SU-DHL-6 (cell line): ENCODE results near the gene SELENOS.

Experiments used
- H2AFZ ChIP-seq: fragments of 200-600 bp; sonication (generic); 2 replicates; pipeline ENCODE4 v1.6.1; 2014; ENCODE audit warnings: low read depth, mild to moderate bottlenecking, moderate library complexity, mixed read lengths, antibody characterized with exemption, low read length; ENCODE audit not compliant: severe bottlenecking
- H3F3A ChIP-seq: fragments of 200-600 bp; shearing (Covaris generic); 2 replicates; pipeline ENCODE4 v1.6.0; 2016; ENCODE audit warnings: antibody characterized with exemption, mild to moderate bottlenecking; ENCODE audit not compliant: insufficient read depth
- H3K27ac ChIP-seq: fragments of 200-600 bp; sonication (generic); 2 replicates; pipeline ENCODE4 v1.5.1; 2016; ENCODE audit warnings: low read depth, mild to moderate bottlenecking, low read length, moderate library complexity, mixed read lengths
- H3K27me3 ChIP-seq: fragments of 200-600 bp; sonication (generic), shearing (Covaris generic); 2 replicates; pipeline ENCODE4 v1.6.0; 2014; ENCODE audit warnings: mild to moderate bottlenecking, low read length
- H3K36me3 ChIP-seq: fragments of 200-600 bp; sonication (generic); 2 replicates; pipeline ENCODE4 v1.6.1; 2014; ENCODE audit warnings: mild to moderate bottlenecking, low read length, mixed read lengths
- H3K4me2 ChIP-seq: fragments of 300-600, 200-600 bp; shearing (Covaris generic), sonication (generic); 2 replicates; pipeline ENCODE4 v1.6.0; 2014; ENCODE audit warnings: low read length, low read depth, mild to moderate bottlenecking; ENCODE audit not compliant: poor library complexity, severe bottlenecking
- H3K4me3 ChIP-seq: fragments of 200-600 bp; sonication (generic); 2 replicates; pipeline ENCODE4 v1.5.1; 2014; ENCODE audit warnings: antibody characterized with exemption, low read length, mild to moderate bottlenecking, mixed read lengths; ENCODE audit not compliant: insufficient read depth, poor library complexity, severe bottlenecking
- H3K79me2 ChIP-seq: fragments of 200-600 bp; sonication (generic); 2 replicates; pipeline ENCODE4 v1.6.1; 2014; ENCODE audit warnings: mild to moderate bottlenecking, low read length, moderate library complexity; ENCODE audit not compliant: insufficient read depth
- H3K9ac ChIP-seq: fragments of 200-600 bp; sonication (generic); 2 replicates; pipeline ENCODE4 v1.7.0; 2014; ENCODE audit warnings: mild to moderate bottlenecking, low read length
- H3K9me2 ChIP-seq: fragments of 200-600 bp; sonication (generic); replicated peaks from 2 replicates; pipeline ENCODE4 v1.6.1; 2014; ENCODE audit warnings: low read length; ENCODE audit not compliant: insufficient read depth
- H3K9me3 ChIP-seq: fragments of 200-600 bp; sonication (generic); 2 replicates; pipeline ENCODE4 v1.6.1; 2014; ENCODE audit warnings: low read length, mixed read lengths; ENCODE audit not compliant: insufficient read depth
- H4K20me1 ChIP-seq: fragments of 200-600 bp; sonication (generic); 2 replicates; pipeline ENCODE4 v1.6.1; 2014; ENCODE audit warnings: low read depth, mild to moderate bottlenecking, antibody characterized with exemption, low read length, moderate library complexity, mixed read lengths
- CTCF ChIP-seq: fragments of 200-600 bp; sonication (generic); IDR thresholded peaks from one replicate; pipeline ENCODE4 v1.5.1; 2017; ENCODE audit warnings: antibody characterized with exemption, mild to moderate bottlenecking, low read length, moderate library complexity; ENCODE audit not compliant: insufficient read depth, poor library complexity, severe bottlenecking
- EZH2phosphoT487 ChIP-seq: fragments of 200-600 bp; sonication (generic), shearing (Covaris generic); conservative IDR thresholded peaks from 2 replicates; pipeline ENCODE4 v1.6.1; 2018; ENCODE audit warnings: mild to moderate bottlenecking, antibody characterized with exemption, low read length, moderate library complexity, mixed read lengths

Gene SELENOS

DNA sequence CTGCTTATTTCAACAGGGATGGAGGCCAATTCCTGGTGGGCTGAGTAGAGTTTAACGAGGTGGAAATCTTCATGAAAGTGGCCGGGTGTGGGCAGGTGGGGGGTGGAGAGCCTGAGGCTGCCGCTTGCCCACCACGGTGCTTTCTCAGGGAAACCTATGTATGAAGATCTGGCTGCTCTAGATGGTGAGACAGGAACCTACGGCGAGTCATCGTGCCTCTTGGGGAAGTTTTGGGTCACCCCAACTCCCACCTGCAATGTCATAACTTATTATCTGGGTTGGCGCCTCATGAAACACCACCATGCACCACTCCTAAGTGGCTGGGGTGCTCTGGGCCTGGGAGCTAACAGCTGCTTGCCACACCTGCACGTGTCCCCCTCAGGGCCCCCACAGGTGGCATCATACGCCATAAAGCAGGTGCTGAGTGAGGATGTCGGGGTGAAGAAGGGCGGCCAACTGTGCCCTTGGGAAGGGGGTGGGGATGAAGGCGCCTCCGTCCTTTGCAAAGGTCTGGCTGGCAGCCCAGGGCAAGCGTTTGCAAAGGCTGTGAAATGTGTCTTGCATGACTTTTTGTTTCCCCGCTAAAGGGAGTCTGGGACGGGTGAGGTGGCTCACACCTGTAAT is 45.7 kb upstream of the SELENOS start:
- no peaks in the 10 kb centered on the region for H3K36me3 ChIP-seq
- no peak overlapping the region for H3K4me3 ChIP-seq
- no peaks in the 10 kb centered on the region for H3K79me2 ChIP-seq
- no peaks in the 10 kb centered on the region for H3F3A ChIP-seq
- H4K20me1 ChIP-seq, result no peaks in the 10 kb centered on the region
- H3K9ac ChIP-seq, result no peak overlapping the region
- H3K27me3 ChIP-seq, result no peaks in the 10 kb centered on the region
- no peak overlapping the region for H3K27ac ChIP-seq
- no peak for TF ChIP-seq CTCF
- no peak for TF ChIP-seq EZH2phosphoT487
- H3K4me2 ChIP-seq, result no peak overlapping the region
- no peaks in the 10 kb centered on the region for H3K9me2 ChIP-seq
- no peaks in the 10 kb centered on the region for H3K9me3 ChIP-seq
- no peak overlapping the region for H2AFZ ChIP-seq

DNA sequence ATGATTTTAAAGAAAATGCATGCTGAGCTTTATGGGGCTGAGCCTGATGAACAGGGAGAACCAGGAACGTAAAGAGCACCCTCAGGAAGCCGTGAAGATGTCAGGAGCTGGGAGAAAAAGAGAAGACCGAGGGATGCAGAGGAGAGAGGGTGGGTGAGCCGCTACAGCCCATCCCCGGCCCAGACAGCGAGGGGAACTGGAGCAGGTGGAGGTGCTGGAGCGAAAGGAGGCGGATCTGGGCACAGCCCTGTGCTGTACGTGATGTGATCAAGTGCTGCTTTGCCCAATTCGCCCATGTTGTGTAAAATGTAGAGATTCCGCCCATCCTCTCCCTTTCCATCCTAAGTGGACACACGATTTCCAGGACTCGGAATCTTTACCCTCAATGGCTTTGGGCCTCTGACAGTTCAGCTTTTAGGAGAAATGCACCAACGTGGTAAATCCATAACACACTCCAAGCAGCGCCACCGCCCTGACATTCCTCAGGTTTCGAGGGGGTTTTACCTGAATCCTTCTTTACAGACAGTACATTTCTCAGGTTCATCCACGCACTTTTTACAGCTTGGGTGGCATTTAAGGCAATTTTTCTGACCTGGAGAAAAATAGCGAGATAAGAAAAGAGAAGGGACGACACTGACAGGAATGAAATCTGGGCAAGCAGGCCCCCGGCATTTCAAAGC is 44.9 kb upstream of the SELENOS start:
- no peak for TF ChIP-seq CTCF
- no peak for TF ChIP-seq EZH2phosphoT487
- Histone ChIP-seq H3K9ac (no peak overlapping the region), H3K9me2 (no peaks in the 10 kb centered on the region), H3K4me3 (no peak overlapping the region), H3F3A (no peaks in the 10 kb centered on the region), H3K79me2 (no peaks in the 10 kb centered on the region), H2AFZ (no peak overlapping the region), H3K9me3 (no peaks in the 10 kb centered on the region), H4K20me1 (no peaks in the 10 kb centered on the region), H3K27me3 (no peaks in the 10 kb centered on the region), H3K4me2 (no peak overlapping the region), H3K36me3 (no peaks in the 10 kb centered on the region), H3K27ac (no peak overlapping the region)

DNA sequence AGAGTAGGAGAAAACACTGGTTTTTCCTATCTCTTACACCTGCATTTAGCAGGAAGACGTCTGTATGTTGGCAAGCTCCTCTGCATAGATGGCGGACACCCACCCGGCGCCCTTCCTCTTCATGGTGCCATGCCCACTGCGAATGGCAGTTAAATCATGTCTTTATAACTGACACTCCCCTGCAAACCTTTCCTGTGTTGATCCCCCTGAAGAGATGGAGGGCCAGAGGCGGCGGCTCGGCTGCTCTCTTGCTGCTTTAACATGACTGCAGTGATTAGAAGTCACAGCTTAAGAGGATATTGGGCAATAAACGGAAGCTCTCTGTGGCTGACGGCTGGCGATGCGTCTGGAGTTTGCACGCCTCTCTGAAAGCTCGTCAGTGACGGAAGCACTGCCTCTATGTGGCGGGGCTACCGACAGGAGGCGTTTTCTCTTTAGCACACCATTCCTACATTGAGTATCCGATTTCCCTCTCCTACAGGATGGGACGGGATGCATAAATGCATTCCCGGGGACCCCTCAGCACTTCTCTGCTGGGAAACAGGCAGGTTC is 43.3 kb upstream of the SELENOS start:
- Histone ChIP-seq H3K4me2 (no peak overlapping the region), H3K36me3 (no peaks in the 10 kb centered on the region), H3K9me3 (no peaks in the 10 kb centered on the region), H3K9ac (no peak overlapping the region), H3K27me3 (no peaks in the 10 kb centered on the region), H4K20me1 (no peaks in the 10 kb centered on the region), H3K79me2 (no peaks in the 10 kb centered on the region), H3F3A (no peaks in the 10 kb centered on the region), H3K27ac (no peak overlapping the region), H3K9me2 (no peaks in the 10 kb centered on the region), H3K4me3 (no peak overlapping the region), H2AFZ (no peak overlapping the region)
- TF ChIP-seq CTCF (no peak), EZH2phosphoT487 (no peak)
